ENCODE results near the gene INSR.
"Not testable (repeated sequence)": the region's sequence is repeated elsewhere in the genome, so short reads cannot be mapped to it uniquely, and the experiment has no call there.

Gene INSR

DNA sequence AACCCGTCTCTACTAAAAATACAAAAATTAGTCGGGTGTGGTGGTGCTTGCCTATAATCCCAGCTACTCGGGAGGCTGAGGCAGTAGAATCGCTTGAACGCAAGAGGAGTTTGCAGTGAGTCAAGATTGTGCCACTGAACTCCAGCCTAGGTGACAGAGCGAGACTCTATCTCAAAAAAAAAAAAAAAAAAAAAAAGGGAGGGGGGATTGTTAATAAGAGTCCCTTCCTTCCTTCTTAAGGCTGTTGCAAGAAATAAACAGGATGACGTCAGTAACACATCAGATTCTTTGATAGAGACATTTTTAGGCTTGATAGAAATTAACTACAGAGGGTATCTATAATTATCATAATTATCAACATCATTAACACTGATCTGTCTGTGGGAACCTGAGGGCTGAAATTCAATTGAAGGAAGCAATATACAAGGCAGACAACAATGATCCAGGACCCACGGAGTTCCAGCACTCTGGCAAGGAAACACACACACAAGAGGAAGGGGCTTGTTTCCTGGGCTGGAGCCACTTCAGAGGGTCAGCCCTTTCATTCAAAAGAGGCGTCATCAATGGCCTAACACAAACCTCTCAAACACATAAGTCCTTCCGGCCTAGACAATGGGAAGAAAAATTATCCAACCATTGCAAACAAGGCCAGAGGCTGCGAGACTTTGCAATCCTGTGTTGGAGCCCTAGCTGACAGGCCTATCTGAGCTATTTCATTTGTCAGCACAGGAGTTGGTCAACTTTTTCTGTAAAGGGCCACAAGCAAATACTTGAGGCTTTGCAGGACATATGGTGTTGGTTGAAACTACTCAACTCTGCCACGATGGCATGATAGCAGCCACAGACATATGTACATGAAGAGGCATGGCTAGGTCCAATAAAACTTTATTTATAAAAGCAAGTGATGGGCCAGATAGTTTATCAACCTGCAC, 105.2 kb downstream of the INSR start:
- DNase-seq, result no peak

- DNase-seq, result no peak
Measured at GRCh38 chr19:7187605-7188339, 106.4 kb downstream of the INSR start.

GRCh38 chr19:7182489-7182888, 111.7 kb downstream of the INSR start:
- no peak for DNase-seq

- DNase-seq, result no peak
Measured at GRCh38 chr19:7179917-7180306, 114.3 kb downstream of the INSR start.

DNA sequence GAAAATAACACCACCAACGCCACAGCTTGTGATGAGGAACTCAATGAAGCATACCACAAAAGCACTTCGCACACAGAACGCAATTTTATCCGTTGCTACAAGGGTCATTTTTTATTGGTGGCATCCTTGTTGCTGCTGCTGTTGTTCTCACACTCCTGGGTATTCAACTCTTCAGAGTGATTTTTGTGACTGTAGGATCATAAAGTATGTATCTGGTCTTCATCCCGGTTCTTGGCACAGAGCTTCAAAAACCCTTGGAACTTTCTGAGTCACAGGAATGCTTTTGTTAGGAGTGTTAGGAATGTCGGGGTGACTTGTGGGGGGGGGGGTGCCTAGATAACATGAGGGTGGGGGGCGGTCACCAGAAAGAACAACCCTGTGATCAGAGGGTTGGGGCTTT, 116.3 kb downstream of the INSR start:
- no peak for DNase-seq

DNA sequence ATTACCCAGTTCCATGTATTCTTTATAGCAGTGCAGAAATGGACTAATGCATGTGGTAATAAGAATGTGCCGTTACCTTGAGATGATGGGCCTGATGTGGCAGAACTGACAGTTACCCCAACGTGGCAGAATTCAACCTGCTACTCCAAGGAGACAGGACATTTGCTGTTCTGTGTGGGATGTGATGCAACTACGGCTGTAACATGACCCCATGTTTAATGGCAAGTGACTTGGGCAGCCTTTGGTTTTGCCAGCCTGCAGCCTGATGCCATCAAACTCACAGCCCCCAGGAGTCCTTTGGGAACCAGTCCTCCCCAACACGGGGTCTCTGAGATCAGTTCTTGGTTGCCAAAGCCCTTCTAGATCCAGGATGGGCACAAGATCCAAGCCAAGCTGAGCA, 117.4 kb downstream of the INSR start:
- no peak for DNase-seq

DNA sequence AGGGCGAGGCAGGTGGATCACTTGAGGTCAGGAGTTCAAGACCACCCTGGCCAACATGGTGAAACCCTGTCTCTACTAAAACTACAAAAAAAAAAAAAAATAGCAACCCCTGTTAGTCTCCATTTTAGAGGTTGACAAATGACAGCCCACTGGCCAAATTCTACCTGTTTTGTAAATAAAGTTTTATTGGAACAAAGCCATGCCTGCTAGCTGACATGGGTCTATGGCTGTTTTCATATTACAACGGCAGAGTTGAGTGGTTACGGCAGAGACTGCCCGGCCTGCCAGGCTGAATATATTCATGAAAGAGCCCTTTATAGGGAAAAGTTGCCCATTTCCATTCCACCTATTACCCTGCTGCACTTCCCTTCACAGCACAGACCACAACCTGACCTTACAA, 121.4 kb downstream of the INSR start:
- no peak for DNase-seq

DNA sequence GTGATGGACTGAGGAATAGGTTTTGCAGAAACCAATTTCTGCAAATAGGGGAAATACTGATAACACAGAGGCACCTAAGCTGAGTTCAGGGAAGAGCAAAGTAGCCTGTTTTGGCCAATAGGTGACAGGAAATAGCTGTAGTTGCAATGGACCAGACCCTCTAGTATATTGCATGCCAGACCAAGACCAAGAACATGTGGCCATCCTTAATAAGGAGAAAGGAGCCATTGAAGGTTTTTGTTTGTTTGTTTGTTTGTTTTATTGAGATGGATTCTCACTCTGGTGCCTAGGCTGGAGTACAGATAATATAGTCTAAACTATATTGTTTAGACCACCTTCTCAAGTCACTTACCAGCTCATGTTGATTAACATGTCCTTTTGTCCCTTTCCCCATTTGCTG, 123.2 kb downstream of the INSR start:
- DNase-seq, result no peak

DNA sequence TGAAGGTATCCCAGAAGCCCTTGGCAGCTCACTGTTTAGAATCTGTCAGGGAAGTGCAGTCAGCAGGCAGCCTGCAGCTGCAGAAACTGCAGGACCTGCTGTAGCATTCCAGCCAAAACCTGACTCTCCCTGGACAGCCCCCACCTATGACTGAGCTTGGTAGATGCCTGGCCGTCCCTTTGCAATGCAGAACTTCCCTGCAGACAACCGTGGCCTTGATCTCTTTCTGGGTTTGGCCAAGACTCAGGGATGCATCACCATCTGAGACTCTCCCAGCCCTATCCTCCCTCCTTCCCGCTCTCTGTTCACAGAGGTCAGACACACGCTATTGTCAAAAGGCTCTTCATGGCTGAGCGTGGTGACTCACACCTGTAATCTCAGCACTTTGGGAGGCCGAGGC, 125.3 kb downstream of the INSR start:
- DNase-seq, result no peak

DNA sequence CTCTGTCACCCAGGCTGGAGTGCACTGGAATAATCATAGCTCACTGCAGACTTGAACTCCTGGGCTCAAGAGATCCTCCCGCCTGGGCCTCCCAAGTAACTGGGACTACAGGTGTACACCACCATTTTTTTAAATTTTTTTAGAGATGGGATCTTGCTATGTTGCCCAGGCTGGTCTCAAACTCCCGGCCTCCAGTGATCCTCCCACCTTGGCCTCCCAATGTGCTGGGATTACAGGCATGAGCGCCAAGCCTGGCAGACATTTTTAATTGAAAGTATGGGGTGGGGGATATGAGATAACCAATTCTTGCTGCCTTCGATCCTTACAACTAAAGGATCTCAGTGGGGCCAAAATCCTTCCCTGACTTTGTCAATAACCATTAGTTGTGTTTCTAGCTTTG, 132.9 kb downstream of the INSR start:
- no peak for DNase-seq

GRCh38 chr19:7159105-7159933, 134.9 kb downstream of the INSR start:
- DNase-seq, result peak; percentile 28

- no peak for DNase-seq
Measured at GRCh38 chr19:7153022-7153421, 141.2 kb downstream of the INSR start.

- no peak for DNase-seq
Measured at GRCh38 chr19:7152568-7152967, 141.6 kb downstream of the INSR start.

DNA sequence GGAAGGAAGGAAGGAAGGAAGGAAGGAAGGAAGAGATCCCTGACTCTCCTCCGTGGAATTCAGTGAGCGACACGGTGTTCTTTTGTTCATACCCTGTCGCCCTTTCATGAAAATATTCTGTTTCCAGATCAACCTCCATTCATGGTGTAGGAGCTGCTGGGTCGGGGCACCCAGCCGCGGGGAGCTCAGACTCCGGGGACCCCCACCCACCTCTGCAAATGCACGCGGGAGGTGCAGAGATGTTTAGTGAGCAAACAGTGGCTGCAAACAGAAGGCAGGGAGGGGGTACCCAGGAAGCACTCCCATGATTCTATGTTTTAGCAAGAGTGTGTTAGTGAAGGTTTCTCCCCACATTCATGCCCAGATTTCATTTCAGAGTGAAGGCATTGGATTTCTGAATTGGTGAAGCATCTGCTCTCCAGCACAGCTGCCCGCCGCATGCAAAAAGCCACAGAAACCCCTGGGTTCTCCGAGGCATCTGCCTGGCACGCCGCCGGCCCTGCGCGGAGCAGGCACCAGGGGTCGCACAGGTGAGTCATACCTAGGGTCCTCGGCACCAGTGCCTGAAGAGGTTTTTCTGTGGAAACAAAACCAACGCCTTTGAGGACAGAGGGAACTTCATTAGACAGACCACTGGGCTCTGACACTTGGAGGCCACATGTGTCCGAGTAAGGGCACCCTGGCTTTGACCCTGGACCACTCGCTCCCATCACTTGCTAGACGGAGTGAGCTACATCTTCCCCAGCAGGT, 144.1 kb downstream of the INSR start:
- DNase-seq, result no peak

DNA sequence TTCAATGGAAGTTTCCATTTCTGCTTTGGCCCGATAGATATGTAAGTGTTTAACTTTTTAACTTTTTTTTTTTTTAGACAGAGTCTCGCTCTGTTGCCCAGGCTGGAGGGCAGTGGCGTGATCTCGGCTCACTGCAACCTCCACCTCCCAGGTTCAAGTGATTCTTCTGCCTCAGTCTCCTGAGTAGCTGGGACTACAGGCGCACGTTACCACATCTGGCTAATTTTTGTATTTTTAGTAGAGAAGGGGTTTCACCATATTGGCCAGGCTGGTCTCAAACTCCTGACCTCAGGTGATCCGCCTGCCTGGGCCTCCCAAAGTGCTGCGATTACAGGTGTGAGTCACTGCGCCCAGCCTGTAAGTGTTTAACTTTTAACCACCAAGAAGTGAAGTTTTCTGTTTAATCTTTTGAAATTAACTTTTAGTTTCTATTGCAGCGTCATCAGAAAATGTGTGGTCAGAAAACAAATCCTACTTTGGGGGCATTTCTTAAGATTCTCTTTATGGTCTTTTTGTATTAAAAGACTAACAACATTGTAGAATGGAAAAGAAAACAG, 147.0 kb downstream of the INSR start:
- DNase-seq, result not testable (repeated sequence)

DNA sequence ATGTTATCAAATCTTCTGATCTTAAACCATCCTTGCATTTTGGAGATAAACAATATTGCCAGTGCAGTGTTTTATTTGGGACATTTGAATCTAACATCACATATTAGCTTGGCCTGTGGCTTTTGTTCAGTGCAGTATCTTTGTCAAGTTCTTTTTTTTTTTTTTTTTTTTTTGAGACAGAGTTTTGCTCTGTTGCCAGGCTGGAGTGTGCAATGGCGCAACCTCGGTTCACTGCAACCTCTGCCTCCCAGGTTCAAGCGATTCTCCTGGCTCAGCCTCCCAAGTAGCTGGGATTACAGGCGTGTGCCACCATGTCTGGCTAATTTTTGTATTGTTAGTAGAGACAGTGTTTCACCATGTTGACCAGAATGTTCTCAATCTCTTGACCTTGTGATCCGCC, 148.1 kb downstream of the INSR start:
- not testable (repeated sequence) for DNase-seq

- DNase-seq, result no peak
Measured at GRCh38 chr19:7145494-7145893, 148.7 kb downstream of the INSR start.

- DNase-seq, result no peak
Measured at GRCh38 chr19:7142771-7143170, 151.4 kb downstream of the INSR start.

DNA sequence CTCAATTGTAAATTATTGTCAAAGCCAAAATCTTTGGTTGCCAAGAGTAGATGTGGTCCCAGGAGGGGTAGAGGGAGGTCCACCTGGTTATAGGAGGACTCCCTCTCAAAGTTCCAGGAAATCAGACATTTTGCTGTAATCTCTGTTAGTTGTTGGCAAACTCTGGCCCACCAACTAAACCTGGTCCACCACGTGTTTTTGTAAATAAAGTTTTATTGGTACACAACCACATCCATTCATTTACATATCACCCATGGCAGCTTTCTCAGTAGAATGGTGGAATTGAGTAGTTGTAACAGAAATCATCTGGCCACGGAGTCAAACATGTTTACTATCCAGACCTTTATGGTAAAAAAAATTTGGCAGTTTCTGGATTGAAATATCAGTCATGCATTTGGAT, 154.1 kb downstream of the INSR start:
- no peak for DNase-seq

- DNase-seq, result no peak
Measured at GRCh38 chr19:7139095-7139494, 155.1 kb downstream of the INSR start.

- no peak for DNase-seq
Measured at GRCh38 chr19:7138402-7138801, 155.8 kb downstream of the INSR start.

- no peak for DNase-seq
Measured at GRCh38 chr19:7137120-7137519, 157.1 kb downstream of the INSR start.
